Fibroblast of pulmonary artery (primary cell): ENCODE data around the gene SFN.

Experiments
- DNase-seq: peaks from one replicate; pipeline ENCODE4 v3.0.0-alpha.2; 2010; ENCODE audit warnings: low read depth
- H3K4me3 ChIP-seq: replicated peaks from 2 replicates; pipeline ENCODE4 v1.5.1; 2011; ENCODE audit warnings: low read depth, mild to moderate bottlenecking, control low read depth, low read length, moderate library complexity
- TF ChIP-seq, protein P1 (sequence below): IDR thresholded peaks from 2 replicates; pipeline ENCODE4 v1.5.1; 2011; ENCODE audit warnings: mild to moderate bottlenecking, control low read depth, low read length, inconsistent platforms; ENCODE audit errors: missing control alignments

Gene SFN

GRCh38 chr1:26900001-26900814 lies 37.3 kb downstream of the SFN start, which contains the start of gene GPATCH3:
Gene GPATCH3, minus strand, starts transcription at chr1:26900467. Its CDS starts 25 bp downstream, at chr1:26900442.
- DNase-seq: peak; percentile 97
- peak within 1 kb of the TSS; percentile 85 for H3K4me3 ChIP-seq
- TF ChIP-seq, protein P1, sequence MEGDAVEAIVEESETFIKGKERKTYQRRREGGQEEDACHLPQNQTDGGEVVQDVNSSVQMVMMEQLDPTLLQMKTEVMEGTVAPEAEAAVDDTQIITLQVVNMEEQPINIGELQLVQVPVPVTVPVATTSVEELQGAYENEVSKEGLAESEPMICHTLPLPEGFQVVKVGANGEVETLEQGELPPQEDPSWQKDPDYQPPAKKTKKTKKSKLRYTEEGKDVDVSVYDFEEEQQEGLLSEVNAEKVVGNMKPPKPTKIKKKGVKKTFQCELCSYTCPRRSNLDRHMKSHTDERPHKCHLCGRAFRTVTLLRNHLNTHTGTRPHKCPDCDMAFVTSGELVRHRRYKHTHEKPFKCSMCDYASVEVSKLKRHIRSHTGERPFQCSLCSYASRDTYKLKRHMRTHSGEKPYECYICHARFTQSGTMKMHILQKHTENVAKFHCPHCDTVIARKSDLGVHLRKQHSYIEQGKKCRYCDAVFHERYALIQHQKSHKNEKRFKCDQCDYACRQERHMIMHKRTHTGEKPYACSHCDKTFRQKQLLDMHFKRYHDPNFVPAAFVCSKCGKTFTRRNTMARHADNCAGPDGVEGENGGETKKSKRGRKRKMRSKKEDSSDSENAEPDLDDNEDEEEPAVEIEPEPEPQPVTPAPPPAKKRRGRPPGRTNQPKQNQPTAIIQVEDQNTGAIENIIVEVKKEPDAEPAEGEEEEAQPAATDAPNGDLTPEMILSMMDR: no peak

GRCh38 chr1:26900815-26901511 lies 38.0 kb downstream of the SFN start:
- H3K4me3 ChIP-seq: peak overlapping the region; percentile 85
- TF ChIP-seq, protein P1: no peak
- no peak for DNase-seq

GRCh38 chr1:26907071-26907917 lies 44.3 kb downstream of the SFN start:
- no peak overlapping the region for H3K4me3 ChIP-seq
- TF ChIP-seq, protein P1: no peak
- peak; percentile 74 for DNase-seq

GRCh38 chr1:26909951-26910342 lies 47.0 kb downstream of the SFN start:
- H3K4me3 ChIP-seq: no peak overlapping the region
- TF ChIP-seq, protein P1: no peak
- DNase-seq: no peak

GRCh38 chr1:26910343-26911160 lies 47.6 kb downstream of the SFN start:
- no peak for DNase-seq
- H3K4me3 ChIP-seq: no peak overlapping the region
- TF ChIP-seq, protein P1: no peak
